ENCODE data around the gene PRXL2C.

GRCh38 chr9:96607971-96608370 is 47.1 kb downstream of the PRXL2C start:
- TF ChIP-seq CTCF (conservative IDR thresholded peaks at IDR 0.05; ENCODE audit: low read length) (no peak), EZH2phosphoT487 (IDR thresholded peaks at IDR 0.05; ENCODE audit: borderline replicate concordance) (no peak)

Data from Loucy (cell line).